Osteoblast (primary cell): ENCODE measurements around the gene PHAF1. TPM values are rescaled to one million over a fixed set of nuclear protein-coding genes. Genes with fewer than 3 reads are reported as not detected.

ENCODE experiments used
- DNase-seq: peaks from one replicate; pipeline ENCODE4 v3.0.0; 2011; ENCODE audit warnings: low spot score, mixed read lengths; ENCODE audit not compliant: insufficient read length; ENCODE audit errors: missing footprints
- H2AFZ ChIP-seq: 2 replicates; pipeline ENCODE4 v1.6.0; 2011; ENCODE audit warnings: mild to moderate bottlenecking, low read length
- H3K27ac ChIP-seq: 2 replicates; pipeline ENCODE4 v1.5.1; 2011; ENCODE audit warnings: mild to moderate bottlenecking, low read depth, low read length, moderate library complexity
- H3K27me3 ChIP-seq: 2 replicates; pipeline ENCODE4 v1.6.0; 2012; ENCODE audit warnings: mild to moderate bottlenecking, control low read depth, inconsistent platforms, low read length, moderate library complexity; ENCODE audit not compliant: insufficient read depth
- H3K36me3 ChIP-seq: 2 replicates; pipeline ENCODE4 v1.5.1; 2011; ENCODE audit warnings: mild to moderate bottlenecking, low read length, control low read depth, moderate library complexity; ENCODE audit not compliant: insufficient read depth
- H3K4me1 ChIP-seq: 2 replicates; pipeline ENCODE4 v1.5.1; 2011; ENCODE audit warnings: mild to moderate bottlenecking, low read length, control low read depth, moderate library complexity; ENCODE audit not compliant: insufficient read depth
- H3K4me2 ChIP-seq: 2 replicates; pipeline ENCODE4 v1.6.0; 2011; ENCODE audit warnings: mild to moderate bottlenecking, low read length; ENCODE audit not compliant: insufficient read depth
- H3K4me3 ChIP-seq: fragments of 200-600 bp; sonication (generic); 3 replicates; pipeline ENCODE4 v1.5.1; 2012; ENCODE audit warnings: mild to moderate bottlenecking, low read length, inconsistent platforms; ENCODE audit not compliant: insufficient read depth
- H3K79me2 ChIP-seq: 2 replicates; pipeline ENCODE4 v1.6.0; 2012; ENCODE audit warnings: mild to moderate bottlenecking, low read length, control low read depth, inconsistent platforms; ENCODE audit not compliant: insufficient read depth
- H3K9me3 ChIP-seq: 2 replicates; pipeline ENCODE4 v1.5.1; 2011; ENCODE audit warnings: low read depth, low read length, control low read depth
- H4K20me1 ChIP-seq: 2 replicates; pipeline ENCODE4 v1.6.0; 2012; ENCODE audit warnings: mild to moderate bottlenecking, low read length, control low read depth; ENCODE audit not compliant: insufficient read depth
- CTCF ChIP-seq: IDR thresholded peaks from 2 replicates; pipeline ENCODE4 v1.5.1; 2011; ENCODE audit warnings: mild to moderate bottlenecking, low read depth, low read length, moderate library complexity; ENCODE audit errors: extremely low read depth
- total RNA-seq: library from RNA; depleted of rRNA; stranded (reverse); fragments of >200 nt; gene quantifications from 2 replicates; pipeline ENCODE4 v1.2.3, GENCODE V29; 2012

The PHAF1 gene
- total RNA-seq, 1 donor = 13.8 TPM

GRCh38 chr16:67146523-67147357, 37.0 kb downstream of the PHAF1 start:
- peaks cover 9% of the 10 kb centered on the region for H3K79me2 ChIP-seq
- H3K27ac ChIP-seq = no peak overlapping the region
- H3K4me1 ChIP-seq = peaks cover 3% of the 10 kb centered on the region
- no peak overlapping the region for H3K4me3 ChIP-seq
- DNase-seq = peak; percentile 66
- peak; percentile 19 for TF ChIP-seq CTCF
- no peak overlapping the region for H2AFZ ChIP-seq
- no peaks in the 10 kb centered on the region for H3K27me3 ChIP-seq
- no peaks in the 10 kb centered on the region for H3K9me3 ChIP-seq
- peaks cover 66% of the 10 kb centered on the region for H3K36me3 ChIP-seq
- H4K20me1 ChIP-seq = peaks cover 14% of the 10 kb centered on the region
- H3K4me2 ChIP-seq = no peak overlapping the region

DNA sequence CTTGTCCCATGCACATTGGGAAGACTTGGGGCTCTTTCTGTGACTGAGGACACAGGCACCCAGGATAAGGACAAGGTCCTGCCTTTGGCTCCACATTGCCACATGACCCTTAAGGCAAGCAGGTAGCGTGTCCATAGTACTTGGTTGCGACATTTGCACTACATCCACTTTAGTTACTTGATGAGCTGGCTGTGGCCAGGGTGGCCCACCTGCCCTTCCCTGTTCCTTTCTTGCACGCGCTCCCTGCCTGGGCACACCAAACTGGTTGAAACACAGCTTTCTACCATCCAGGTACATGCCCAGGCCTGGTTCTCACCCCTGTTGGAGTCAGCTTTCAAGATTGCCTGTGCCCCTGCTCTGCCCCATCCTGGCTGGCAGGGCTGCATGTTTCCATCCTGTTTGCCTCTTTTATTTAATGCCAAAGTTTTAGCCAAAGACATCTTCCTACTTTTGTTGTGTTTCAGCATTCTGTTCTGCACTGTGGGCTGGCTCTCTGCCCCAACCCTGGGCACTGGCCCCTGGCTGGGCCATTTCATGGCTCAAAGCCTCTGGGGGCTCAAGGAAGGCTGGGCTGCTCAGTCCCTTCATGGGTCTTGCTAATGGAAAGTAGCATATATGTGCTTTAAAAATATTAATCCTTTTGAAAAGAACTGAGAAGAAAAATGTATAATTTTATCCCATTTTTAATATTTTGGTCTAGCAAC, 37.8 kb downstream of the PHAF1 start:
- no peak overlapping the region for H3K4me3 ChIP-seq
- no peak overlapping the region for H3K4me2 ChIP-seq
- H2AFZ ChIP-seq = no peak overlapping the region
- peak; percentile 71 for DNase-seq
- peaks cover 58% of the 10 kb centered on the region for H3K36me3 ChIP-seq
- H3K4me1 ChIP-seq = peaks cover 3% of the 10 kb centered on the region
- peaks cover 9% of the 10 kb centered on the region for H3K79me2 ChIP-seq
- no peak overlapping the region for H3K27ac ChIP-seq
- peaks cover 13% of the 10 kb centered on the region for H4K20me1 ChIP-seq
- no peaks in the 10 kb centered on the region for H3K27me3 ChIP-seq
- no peak for TF ChIP-seq CTCF
- no peaks in the 10 kb centered on the region for H3K9me3 ChIP-seq

DNA sequence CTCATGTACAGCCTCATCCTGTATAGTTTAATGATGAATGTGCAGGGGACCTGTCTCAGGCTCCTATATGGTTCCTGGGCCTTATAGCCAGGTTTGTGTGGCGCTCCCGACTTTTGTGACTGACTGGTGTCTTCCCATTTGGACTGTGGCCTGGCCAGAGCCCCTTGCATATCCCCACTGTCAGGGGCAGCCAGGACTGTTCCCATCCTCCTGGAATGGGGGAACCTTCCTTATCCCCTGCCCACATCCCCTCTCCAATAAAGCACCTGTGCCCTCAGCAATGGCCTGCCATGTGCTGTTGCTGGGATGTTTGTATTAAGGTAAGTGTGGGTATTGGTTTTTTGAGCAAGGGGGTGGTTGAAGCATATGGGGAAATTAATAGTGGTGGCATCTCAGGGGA, 38.5 kb downstream of the PHAF1 start:
- no peak overlapping the region for H3K27ac ChIP-seq
- no peaks in the 10 kb centered on the region for H3K9me3 ChIP-seq
- H4K20me1 ChIP-seq = peaks cover 12% of the 10 kb centered on the region
- peaks cover 54% of the 10 kb centered on the region for H3K36me3 ChIP-seq
- no peak for TF ChIP-seq CTCF
- peaks cover 9% of the 10 kb centered on the region for H3K79me2 ChIP-seq
- peaks cover 3% of the 10 kb centered on the region for H3K4me1 ChIP-seq
- H2AFZ ChIP-seq = no peak overlapping the region
- no peak overlapping the region for H3K4me2 ChIP-seq
- H3K27me3 ChIP-seq = no peaks in the 10 kb centered on the region
- no peak overlapping the region for H3K4me3 ChIP-seq
- DNase-seq = peak; percentile 75

DNA sequence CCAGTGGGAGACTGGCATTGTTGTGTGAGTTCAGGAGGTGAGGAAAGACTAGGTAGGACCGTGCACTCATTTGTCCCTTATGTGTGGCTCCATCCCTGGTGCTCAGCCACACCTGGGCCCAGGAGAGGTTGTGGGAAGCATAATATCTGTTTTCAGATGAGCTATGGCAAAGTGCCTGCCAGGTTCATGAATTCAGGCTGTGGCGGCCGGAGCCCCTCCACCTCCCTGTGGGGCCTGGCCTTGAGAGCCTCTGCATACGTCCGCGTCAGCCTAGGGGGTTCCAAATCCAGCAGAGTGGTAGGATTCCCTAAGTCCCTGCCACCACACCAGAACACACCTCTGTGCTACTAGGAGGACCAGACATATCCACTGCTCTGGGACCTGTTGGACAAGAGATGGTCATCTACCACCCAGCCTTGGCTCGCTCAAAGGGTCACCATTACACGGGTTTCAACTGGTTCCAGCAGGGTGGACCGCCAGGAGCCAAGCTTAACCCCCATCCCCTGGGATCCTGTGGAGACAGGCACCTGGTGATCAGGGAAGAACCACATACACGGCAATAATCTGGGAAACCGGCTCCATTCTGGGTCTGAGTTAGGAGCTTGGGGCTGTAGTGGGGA, 39.0 kb downstream of the PHAF1 start:
- H2AFZ ChIP-seq = no peak overlapping the region
- peaks cover 3% of the 10 kb centered on the region for H3K4me1 ChIP-seq
- no peak overlapping the region for H3K4me2 ChIP-seq
- H3K36me3 ChIP-seq = peaks cover 50% of the 10 kb centered on the region
- no peaks in the 10 kb centered on the region for H3K27me3 ChIP-seq
- H3K79me2 ChIP-seq = peaks cover 9% of the 10 kb centered on the region
- TF ChIP-seq CTCF = no peak
- no peak overlapping the region for H3K4me3 ChIP-seq
- H3K9me3 ChIP-seq = no peaks in the 10 kb centered on the region
- DNase-seq = peak; percentile 83
- peaks cover 12% of the 10 kb centered on the region for H4K20me1 ChIP-seq
- no peak overlapping the region for H3K27ac ChIP-seq
